ENCODE measurements around the gene CAMK1D. TPM values are rescaled to one million over a fixed set of nuclear protein-coding genes. Genes with fewer than 3 reads are reported as not detected.

CAMK1D gene
- polyA plus RNA-seq, 2 of the 4 experiments (the other 2 are of a cell fraction) = 6.6 to 12.5 TPM

GRCh38 chr10:12448340-12448728 is 99.0 kb downstream of the CAMK1D start:
- DNase-seq (ENCODE audit: low read depth in 1 of 2, low spot score in 1 of 2) (peak in 1 of 2 experiments; percentile 16), FAIRE-seq (no peak), ATAC-seq (peak in 1 of 2 experiments; percentile 50; a peak in 3 of 6 replicates)
- Histone ChIP-seq H3K27ac (peak overlapping the region; percentile 68 to 84), H3K9me3 (no peaks in the 10 kb centered on the region), H3K4me2 (peak overlapping the region; percentile 68), H3K4me3 (peak overlapping the region; percentile 8; the same call in 1 of the 3 replicates), H3K4me1 (peaks cover 8% of the 10 kb centered on the region; the same call in 2 of the 3 replicates)
- POLR2A ChIA-PET = no interaction called here
- TF ChIP-seq EHMT2 (IDR thresholded peaks at IDR 0.05; ENCODE audit: low read depth) (no peak), ZSCAN20 (CRISPR knock-in tag; IDR thresholded peaks at IDR 0.05) (no peak), EHF (CRISPR knock-in tag; IDR thresholded peaks at IDR 0.05) (no peak), RARB (CRISPR knock-in tag; IDR thresholded peaks at IDR 0.05) (no peak), CHD2 (IDR thresholded peaks at IDR 0.05; ENCODE audit: low read length, partially characterized antibody) (no peak), HDAC2 (IDR thresholded peaks at IDR 0.05) (no peak), MAX (IDR thresholded peaks at IDR 0.05) (no peak), RCOR1 (IDR thresholded peaks at IDR 0.05; ENCODE audit: low read depth, low read length) (no peak), POLR2AphosphoS2 (conservative IDR thresholded peaks at IDR 0.05; ENCODE audit: low read length) (no peak), CEBPB (IDR thresholded peaks at IDR 0.05) (no peak)
- WGBS (ENCODE audit: missing lambda C conversion rate) = 5% methylated on average over 3 of the region's 3 CpGs
- CTCF ChIA-PET = no interaction called here

GRCh38 chr10:12448729-12449391 is 99.5 kb downstream of the CAMK1D start:
- ATAC-seq (peak; percentile 92), DNase-seq (ENCODE audit: low read depth in 1 of 2, low spot score in 1 of 2) (peak; percentile 72 to 75), FAIRE-seq (peak; percentile 86)
- Histone ChIP-seq H3K4me2 (peak overlapping the region; percentile 68), H3K4me1 (peaks cover 8% of the 10 kb centered on the region; the same call in 2 of the 3 replicates), H3K9me3 (no peaks in the 10 kb centered on the region), H3K27ac (peak overlapping the region; percentile 68 to 84), H3K4me3 (peak overlapping the region; percentile 8; the same call in 1 of the 3 replicates)
- ChIA-PET POLR2A (interaction anchor here (1.0 kb wide), 1 partner anchor 10 kb away, joined by 3 read pairs; no protein-coding TSS in a partner anchor), CTCF (no interaction called here)
- 41% methylated on average over 18 of the region's 18 CpGs for WGBS (ENCODE audit: missing lambda C conversion rate)
- no peak for TF ChIP-seq HOXB5 (CRISPR knock-in tag; IDR thresholded peaks at IDR 0.05)
- TF ChIP-seq NPAS2 (CRISPR knock-in tag; IDR thresholded peaks at IDR 0.05; ENCODE audit: borderline replicate concordance) = no peak
- TF ChIP-seq JUNB (IDR thresholded peaks at IDR 0.05) = peak; percentile 70
- no peak for TF ChIP-seq ESRRA (IDR thresholded peaks at IDR 0.05; ENCODE audit: borderline replicate concordance, low read length)
- no peak for TF ChIP-seq FOXS1 (CRISPR knock-in tag; IDR thresholded peaks at IDR 0.05)
- TF ChIP-seq ZC3H11A (IDR thresholded peaks at IDR 0.05) = no peak
- no peak for TF ChIP-seq RAD21 (conservative IDR thresholded peaks at IDR 0.05 in 1 of 2, IDR thresholded peaks at IDR 0.05 in 1 of 2)
- peak; percentile 94 for TF ChIP-seq ZFP36 (IDR thresholded peaks at IDR 0.05; ENCODE audit: borderline replicate concordance, partially characterized antibody)
- no peak for TF ChIP-seq EHF (CRISPR knock-in tag; IDR thresholded peaks at IDR 0.05)
- TF ChIP-seq TFCP2L1 (CRISPR knock-in tag; IDR thresholded peaks at IDR 0.05) = no peak
- TF ChIP-seq JUN (IDR thresholded peaks at IDR 0.05) = peak; percentile 51 to 69; a peak in 2 of 5 replicates
- TF ChIP-seq KDM5A (IDR thresholded peaks at IDR 0.05) = no peak
- peak in 1 of 2 experiments; percentile 19; a peak in 1 of 4 replicates for TF ChIP-seq CEBPB (IDR thresholded peaks at IDR 0.05)
- TF ChIP-seq MAX (IDR thresholded peaks at IDR 0.05) = peak; percentile 57; the same call in 1 of the 2 replicates
- peak; percentile 29; the same call in 1 of the 2 replicates for TF ChIP-seq GATA3 (IDR thresholded peaks at IDR 0.05; ENCODE audit: borderline replicate concordance)
- TF ChIP-seq SMC3 (IDR thresholded peaks at IDR 0.05) = no peak
- TF ChIP-seq NFE2L2 (conservative IDR thresholded peaks at IDR 0.05; ENCODE audit: low read length) = no peak
- TF ChIP-seq ELK1 (IDR thresholded peaks at IDR 0.05; ENCODE audit: low read depth, low read length) = no peak
- TF ChIP-seq HES2 (IDR thresholded peaks at IDR 0.05) = no peak
- no peak for TF ChIP-seq CTCF (IDR thresholded peaks at IDR 0.05)
- TF ChIP-seq MAFK (IDR thresholded peaks at IDR 0.05; ENCODE audit: partially characterized antibody) = peak; percentile 87
- no peak for TF ChIP-seq HOXA7 (CRISPR knock-in tag; IDR thresholded peaks at IDR 0.05)
- TF ChIP-seq BCL3 (IDR thresholded peaks at IDR 0.05) = no peak
- TF ChIP-seq POLR2A (IDR thresholded peaks at IDR 0.05; ENCODE audit: low read length) = no peak
- no peak for TF ChIP-seq PHF8 (IDR thresholded peaks at IDR 0.05; ENCODE audit: borderline replicate concordance, low read depth)
